Glomerular visceral epithelial cell (primary cell): ENCODE data around the gene KCTD11.
A peak's percentile ranks its signal among the peaks of the same experiment; 100 is the strongest.

Experiments used
- DNase-seq: peaks from one replicate; pipeline ENCODE4 v3.0.0-alpha.2; 2016; ENCODE audit errors: extremely low spot score

KCTD11 gene

DNA sequence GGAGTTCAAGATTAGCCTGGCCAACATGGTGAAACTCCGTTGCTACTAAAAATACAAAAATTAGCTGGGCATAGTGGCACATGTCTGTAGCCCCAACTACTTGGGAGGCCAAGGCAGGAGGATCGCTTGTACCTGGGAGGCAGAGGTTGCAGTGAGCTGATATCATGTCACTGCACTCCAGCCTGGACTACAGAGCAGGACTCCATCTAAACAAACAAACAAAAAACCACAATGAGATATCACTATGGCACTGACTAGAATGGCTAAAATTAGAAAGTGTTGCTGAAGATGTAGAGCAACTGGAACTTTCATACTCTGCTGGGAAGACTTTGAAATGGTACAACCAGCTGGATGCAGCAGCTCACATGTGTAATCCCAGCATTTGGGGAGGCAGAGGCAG lies 22.4 kb downstream of the KCTD11 start:
- DNase-seq: no peak

DNA sequence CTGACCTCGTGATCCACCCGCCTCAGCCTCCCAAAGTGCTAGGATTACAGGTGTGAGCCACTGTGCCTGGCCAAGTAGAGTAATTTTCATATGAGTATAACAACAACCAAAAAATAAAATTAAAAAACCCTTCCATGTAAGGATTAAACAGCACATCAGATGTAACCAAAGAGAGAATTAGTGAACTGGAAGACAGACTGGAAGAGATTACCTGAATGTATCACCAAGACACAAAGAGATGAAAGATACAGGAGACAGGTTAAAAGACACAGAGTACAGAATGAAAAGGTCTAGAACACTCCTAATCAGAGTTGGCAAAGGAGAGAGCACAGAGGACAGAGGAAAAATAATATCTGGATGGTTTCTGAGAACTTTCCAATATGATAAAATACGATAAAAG lies 27.2 kb downstream of the KCTD11 start:
- DNase-seq: no peak

GRCh38 chr17:7380321-7380720 lies 28.4 kb downstream of the KCTD11 start:
- DNase-seq: peak; percentile 15

DNA sequence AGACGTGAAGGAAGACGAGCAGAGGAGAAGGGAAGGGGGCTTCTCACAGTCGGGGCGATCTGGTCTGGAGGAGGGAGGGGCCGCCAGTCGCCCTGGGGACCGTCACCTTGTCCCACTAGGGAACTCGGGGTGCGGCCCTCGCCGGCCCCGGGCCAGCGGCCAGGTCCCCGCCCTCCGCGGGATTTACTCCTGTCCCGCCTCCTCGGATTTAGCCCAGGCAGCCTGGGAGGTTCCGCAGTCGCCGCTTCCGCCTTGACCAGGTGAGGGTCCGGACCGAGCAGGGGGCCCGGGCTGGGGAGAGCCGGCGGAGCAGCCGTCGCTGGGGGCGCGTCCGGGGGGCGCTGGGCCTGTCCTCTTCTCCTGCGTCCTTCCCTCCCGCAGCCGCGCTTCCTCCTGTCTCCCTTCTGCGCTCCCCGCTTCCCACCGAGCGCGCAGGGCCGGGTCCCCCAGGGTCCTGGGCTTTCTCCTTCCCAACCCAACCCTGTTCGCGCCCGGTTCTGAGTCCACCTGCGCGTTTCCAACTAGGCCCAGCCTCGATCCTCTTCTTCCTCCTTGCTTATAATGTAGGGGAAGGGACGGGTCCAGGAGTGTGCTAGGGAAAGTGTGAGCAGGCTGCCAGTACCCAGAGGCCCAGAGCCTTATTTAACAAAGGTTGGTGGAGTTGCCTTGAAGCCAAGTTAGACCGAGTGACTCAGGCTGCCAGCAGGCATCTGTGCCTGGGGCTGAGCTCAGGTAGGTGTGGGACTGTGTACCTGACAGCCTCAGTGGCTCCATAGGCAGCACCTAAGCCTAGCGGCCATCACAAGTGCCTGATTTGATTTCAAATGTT lies 29.1 kb downstream of the KCTD11 start, which contains the start of gene TNK1:
TNK1 (plus strand) TSS at position 235 of the 829 bp plus-strand sequence. CDS start 1,838 bp downstream, outside the sequence.
- DNase-seq: peak; percentile 58

DNA sequence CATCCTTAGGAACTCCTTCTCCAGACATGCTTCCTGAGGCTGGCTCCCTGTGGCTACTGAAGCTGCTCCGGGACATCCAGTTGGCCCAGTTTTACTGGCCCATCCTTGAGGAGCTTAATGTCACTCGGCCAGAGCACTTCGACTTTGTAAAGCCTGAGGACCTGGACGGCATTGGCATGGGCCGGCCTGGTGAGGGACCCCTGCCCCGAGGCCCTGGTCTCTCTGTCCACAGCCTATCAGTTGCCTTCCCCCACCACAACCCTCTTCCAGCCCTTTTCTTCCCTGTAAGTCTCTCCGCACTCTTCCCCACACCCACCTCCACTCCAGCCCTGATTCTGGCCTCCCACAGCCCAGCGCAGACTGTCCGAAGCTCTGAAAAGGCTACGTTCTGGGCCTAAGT lies 30.9 kb downstream of the KCTD11 start:
- DNase-seq: no peak

- DNase-seq: no peak
These were observed 31.4 kb downstream of the KCTD11 start for GRCh38 chr17:7383371-7383741.

DNA sequence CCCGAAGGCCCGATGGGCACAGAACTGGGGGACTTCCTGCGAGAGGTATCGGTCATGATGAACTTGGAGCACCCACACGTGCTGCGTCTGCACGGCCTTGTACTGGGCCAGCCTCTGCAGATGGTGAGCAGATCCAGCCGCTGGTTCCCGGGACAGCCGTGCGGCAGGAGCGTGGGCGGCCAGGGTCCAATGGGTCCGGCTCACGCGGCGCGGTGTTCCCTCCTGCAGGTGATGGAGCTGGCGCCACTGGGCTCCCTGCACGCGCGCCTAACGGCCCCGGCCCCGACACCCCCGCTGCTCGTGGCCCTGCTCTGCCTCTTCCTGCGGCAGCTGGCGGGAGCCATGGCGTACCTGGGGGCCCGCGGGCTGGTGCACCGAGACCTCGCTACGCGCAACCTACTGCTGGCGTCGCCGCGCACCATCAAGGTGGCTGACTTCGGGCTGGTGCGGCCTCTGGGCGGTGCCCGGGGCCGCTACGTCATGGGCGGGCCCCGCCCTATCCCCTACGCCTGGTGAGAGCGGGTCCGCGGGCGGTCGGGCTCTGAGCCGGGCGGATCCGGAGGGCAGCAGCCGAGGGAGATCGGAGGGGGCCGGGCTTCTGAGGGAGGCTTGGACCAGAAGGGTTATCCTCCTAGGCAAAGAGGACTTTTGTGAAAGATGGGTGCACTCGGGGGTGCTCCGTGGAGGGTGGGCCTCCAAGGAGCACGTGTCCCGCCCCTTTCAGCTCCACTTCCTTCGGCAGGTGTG lies 32.0 kb downstream of the KCTD11 start:
- DNase-seq: no peak

- no peak for DNase-seq
These were observed 32.6 kb downstream of the KCTD11 start for GRCh38 chr17:7384489-7385081.

- no peak for DNase-seq
These were observed 36.9 kb downstream of the KCTD11 start for GRCh38 chr17:7388856-7389255.

GRCh38 chr17:7389924-7390910 lies 38.3 kb downstream of the KCTD11 start:
- no peak for DNase-seq

GRCh38 chr17:7391307-7391706 lies 39.3 kb downstream of the KCTD11 start:
- no peak for DNase-seq

GRCh38 chr17:7392696-7393612 lies 41.0 kb downstream of the KCTD11 start:
- no peak for DNase-seq

DNA sequence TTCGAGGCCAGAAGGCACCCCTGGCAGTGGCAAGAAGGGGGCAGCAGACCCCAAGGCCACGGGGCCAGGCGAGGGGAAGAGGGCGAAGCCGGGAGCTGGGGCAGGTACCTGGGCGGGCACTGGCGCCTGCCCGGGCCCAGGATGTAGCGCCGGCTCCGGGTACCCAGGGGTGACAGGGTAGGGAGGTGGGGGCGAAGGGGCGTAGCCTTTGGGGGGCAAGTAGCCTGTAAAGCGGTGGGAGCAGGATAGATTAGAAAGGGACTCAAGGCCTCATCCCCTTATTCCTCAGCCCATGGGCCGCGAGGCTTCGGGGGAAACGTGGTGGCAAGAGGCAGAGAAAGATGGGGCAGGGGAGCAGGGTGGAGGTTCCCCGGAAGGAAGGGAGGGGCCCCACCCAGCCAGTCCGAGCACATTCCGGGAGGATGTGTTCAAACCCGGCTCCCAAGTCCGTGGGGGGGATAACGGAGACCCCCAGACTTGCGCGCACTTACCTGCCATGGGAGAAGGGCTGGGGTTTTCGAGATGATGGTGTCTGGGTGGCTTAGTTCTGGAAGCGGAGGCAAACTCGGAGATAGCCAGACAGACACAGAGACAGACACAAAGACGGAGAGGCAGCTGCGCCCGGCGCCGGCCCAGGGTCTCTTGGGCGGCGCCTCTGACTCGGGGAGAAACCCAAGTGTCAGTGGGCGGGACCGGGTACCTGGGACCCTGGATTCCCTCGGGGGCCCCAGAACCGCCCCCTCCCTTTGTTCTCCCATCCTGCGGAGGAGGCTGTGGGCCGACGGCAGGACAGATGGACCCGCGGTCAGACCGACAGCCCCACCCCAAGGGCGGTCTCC lies 41.9 kb downstream of the KCTD11 start:
- peak; percentile 53 for DNase-seq

DNA sequence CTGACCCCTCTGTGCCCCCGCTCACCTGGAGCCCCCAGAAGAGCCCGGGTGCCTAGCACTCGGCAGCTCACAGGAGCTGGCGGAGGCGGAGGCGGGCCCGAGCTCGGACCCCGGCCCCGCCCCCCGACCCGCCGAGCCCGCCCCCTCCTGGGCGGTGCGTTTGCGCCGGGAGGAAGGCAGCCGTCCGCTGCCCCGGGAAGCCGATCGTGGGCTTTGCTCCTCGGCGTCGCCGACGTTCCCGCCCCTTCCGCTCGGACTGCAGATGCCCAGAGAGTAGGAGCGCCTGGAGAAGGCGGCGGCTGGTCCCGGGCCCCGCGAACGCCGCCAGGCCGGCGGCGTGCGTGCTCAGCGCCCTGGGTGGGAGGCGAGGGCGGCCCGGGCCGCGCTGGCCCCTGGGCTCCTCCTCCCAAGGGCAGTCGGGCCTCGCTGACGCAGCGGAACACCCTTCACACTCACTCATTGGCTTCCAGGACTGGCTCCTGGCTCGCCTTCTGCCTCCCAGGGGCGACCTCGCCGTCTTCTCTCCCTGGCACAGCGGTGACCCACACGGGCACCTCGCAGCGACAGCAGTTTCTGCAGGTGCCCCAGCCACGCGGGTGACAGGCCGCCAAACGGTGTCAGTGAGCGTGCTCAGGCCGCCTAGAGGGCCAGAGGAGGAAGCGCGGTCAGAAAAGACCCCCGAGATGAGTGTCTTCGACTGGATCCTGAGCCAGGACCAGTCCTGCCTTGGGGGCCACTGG lies 42.7 kb downstream of the KCTD11 start, which contains the start of gene PLSCR3:
PLSCR3 (minus strand) TSS at position 74 of the 740 bp plus-strand sequence. CDS start 415 bp downstream, outside the sequence.
- peak; percentile 92 for DNase-seq

- no peak for DNase-seq
These were observed 44.2 kb downstream of the KCTD11 start for GRCh38 chr17:7396147-7396546.

GRCh38 chr17:7398612-7399011 lies 46.6 kb downstream of the KCTD11 start:
- DNase-seq: no peak

DNA sequence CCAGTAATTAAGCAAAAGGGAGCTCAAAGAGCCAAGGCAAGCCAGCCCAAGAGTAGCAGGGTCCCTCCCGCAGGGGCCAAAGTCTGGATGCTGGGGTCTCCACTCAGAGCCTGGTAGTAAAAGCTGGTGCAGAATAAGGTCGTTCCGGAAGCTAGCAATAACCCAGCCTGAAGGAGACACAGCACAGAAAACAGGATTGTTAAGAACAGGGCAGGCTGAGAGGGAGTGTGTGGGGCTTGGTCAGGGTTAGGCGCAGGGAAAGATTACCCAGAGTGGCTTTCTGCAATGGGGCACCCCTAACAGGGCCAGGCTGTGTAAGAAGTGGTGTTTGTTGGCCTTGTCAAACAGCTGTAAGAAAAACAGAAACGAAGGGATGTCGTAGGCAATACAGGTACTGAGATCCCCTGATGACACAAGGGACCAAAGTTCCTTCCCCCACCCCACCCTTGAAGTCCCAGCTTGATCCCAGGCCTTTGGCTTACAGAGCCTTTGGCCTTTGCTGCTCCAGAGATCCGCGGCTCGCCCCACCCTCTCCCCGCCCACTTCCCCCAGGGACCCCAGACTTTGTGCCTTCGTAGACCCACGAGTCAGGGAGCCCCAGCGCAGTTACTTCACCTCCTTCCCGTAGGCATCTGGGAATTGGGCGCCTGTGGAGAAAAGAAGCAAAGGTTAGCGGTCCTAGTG lies 51.2 kb downstream of the KCTD11 start:
- no peak for DNase-seq

DNA sequence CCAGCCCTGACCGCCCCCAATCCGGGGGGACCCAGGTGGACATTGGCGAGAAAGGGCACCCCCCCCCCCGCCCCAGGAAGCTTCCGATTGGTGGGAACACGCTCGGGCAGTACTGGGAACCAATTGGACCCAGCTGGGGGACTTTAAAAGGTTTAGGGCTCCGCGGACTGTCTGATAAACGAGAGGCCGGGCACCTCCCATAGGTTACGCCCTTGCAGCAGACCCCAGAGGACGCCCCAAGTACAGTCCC lies 51.7 kb downstream of the KCTD11 start:
- peak; percentile 77 for DNase-seq
